Right renal cortex interstitium (tissue), 3 donors: ENCODE results near the gene SLC22A17. TPM values are rescaled to one million over a fixed set of nuclear protein-coding genes. Genes with fewer than 3 reads are reported as not detected.

ENCODE experiments used
- DNase-seq, 3 donors: peaks; one replicate each; pipeline ENCODE4 v3.0.0-alpha.2; 2013; ENCODE audit warnings: low read depth in 3 of 3, low spot score in 2 of 3
- polyA plus RNA-seq, 3 donors: library from polyadenylated mRNA; unstranded; fragments of 120-200 nt; gene quantifications; one replicate each; pipeline ENCODE4 v1.2.1, GENCODE V29; 2013; ENCODE audit not compliant: insufficient read length in 3 of 3

SLC22A17 gene
- polyA plus RNA-seq, 3 donors = 50.0 to 51.5 (median 50.4) TPM

DNA sequence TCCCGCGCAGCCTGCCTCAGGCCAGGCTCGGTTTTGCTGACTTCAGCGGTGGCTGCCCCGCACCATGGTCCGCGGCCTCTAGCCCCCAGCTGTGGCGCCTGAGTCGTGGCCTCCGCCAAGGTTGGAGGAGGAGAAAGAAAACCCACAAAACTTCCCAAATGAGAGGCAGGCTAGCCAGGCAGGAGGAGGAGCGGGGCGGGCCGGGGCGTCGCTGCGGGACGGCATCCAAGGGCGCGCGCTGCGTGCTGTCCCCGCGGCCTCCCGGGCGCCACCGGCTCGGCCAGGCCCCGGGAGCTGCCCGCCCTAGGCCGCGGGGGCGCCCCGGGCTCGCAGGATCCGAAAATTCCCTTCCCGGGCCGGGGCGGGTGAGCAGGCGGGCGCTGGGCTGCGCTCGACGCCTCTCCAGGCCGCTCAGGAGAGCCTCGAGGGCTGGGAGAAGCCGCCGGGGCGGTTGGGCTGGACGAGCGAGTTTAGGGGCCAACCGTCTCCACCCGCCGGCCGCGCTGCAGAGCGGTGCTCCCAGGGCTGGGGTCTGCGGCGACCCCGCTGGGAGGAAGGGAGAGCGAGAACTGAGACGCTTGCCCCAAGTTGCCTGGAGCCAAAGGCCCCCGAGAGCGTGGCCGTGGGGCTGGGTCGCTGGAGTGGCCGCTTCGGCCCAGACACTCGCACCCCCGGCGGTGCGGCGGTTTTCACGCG, 12.5 kb upstream of the SLC22A17 start, which contains the start of gene EFS:
Gene EFS, minus strand, starts transcription at position 137 of the 696 bp plus-strand sequence. CDS start 147 bp downstream, outside the sequence.
- DNase-seq = no peak

- no peak for DNase-seq
Measured at GRCh38 chr14:23364164-23365035, 11.7 kb upstream of the SLC22A17 start.

- no peak for DNase-seq
Measured at GRCh38 chr14:23362200-23362599, 9.5 kb upstream of the SLC22A17 start.

DNA sequence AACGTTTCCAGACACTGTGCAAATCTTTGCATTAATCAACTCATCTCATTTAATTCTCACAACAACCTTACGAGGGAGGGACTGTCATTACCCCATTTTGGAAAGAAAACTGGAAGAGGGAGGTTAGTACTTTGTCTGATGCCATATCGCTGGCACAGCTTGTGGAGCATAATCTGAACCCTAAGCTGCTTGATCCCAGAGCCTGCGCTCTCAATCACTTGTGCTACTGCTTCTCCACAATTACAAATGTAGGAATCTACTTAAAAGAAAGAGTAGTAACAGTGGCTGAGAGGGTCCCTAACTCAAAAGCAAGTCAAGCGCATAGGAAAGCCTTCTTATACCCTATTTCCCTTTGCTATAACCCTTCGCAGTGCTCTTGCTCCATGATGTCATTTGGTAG, 9.1 kb upstream of the SLC22A17 start:
- DNase-seq = no peak

GRCh38 chr14:23361320-23361719, 8.6 kb upstream of the SLC22A17 start:
- DNase-seq = no peak

DNA sequence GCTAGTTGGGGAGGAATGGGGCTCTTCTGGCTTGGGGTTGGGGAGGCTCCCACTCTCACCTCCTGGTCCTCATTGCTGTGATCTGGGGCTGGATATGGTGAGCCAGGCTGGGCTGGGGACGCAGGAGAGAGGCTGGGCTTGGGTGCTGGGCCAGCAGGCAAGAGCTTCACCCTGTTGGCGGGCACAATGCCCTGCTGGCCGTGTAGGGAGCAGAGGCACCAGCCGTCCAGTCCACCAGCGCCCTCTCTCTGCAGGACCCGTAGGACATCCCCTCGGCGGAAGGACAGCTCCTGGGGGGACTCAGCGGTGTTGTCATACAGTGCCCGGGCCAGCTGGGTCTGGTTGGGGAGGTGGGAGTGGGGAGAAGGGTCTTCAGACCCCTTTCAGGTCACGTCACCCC, 7.8 kb upstream of the SLC22A17 start:
- DNase-seq = no peak

DNA sequence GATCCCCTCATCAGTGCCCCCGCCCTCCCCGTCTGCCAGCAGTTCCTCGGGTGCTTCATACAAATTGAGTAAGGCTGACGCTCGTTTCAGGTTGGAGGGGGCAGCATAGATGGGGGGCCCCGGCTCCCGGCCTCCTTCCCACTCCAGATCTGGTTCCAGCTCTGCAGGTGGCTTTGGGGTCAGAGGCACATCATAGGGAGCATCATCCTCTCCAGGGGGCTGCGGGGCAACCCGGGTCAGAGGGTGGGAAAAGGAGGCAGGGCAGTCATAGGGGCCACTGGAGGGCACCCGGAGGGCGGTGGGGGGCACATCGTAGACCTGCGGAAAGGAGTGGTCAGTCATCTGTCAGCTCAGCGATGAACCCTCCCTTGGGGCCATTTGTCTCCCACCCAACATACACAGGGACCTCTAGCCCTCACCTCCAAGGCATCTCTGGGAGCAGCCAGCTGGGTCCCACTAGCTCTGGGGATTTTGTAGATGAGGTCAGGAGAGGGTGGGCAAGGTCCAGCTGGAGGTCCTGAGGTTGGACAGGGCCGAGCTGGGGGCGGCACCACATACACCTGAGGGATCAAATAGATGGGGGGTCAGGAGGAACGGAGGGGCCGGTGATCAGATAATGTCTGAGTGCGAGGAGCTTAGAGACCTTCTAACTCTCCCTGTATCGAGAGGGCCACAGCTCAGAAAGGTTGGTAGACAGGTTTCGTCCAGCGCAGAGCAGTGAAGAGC, 7.2 kb upstream of the SLC22A17 start:
- no peak for DNase-seq

- DNase-seq = no peak
Measured at GRCh38 chr14:23359167-23359626, 6.5 kb upstream of the SLC22A17 start.

- DNase-seq = no peak
Measured at GRCh38 chr14:23358553-23359166, 6.0 kb upstream of the SLC22A17 start.

GRCh38 chr14:23358042-23358441, 5.4 kb upstream of the SLC22A17 start:
- DNase-seq = no peak

GRCh38 chr14:23357261-23357660, 4.6 kb upstream of the SLC22A17 start:
- no peak for DNase-seq

DNA sequence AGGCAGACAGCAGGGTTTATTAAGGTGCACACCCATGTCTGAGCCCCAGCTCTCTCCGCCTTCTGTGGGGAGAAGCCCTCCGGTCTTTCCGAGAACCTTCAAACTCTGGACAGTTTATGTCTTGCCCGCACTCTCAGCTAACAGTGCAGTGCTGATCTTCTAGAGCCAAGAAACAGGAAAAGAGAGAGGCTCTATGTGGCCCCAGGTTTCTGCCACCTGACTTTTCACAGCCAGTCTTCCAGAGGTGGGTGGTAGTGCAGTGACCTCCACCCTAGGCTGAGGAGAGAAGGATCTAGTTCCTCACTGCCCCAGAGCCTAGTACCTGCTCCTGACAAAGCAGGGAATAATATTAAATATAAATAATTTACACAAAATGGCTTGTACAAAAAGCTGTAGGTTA, 4.0 kb upstream of the SLC22A17 start:
- DNase-seq = no peak

GRCh38 chr14:23355871-23356435, 3.3 kb upstream of the SLC22A17 start:
- DNase-seq = no peak

DNA sequence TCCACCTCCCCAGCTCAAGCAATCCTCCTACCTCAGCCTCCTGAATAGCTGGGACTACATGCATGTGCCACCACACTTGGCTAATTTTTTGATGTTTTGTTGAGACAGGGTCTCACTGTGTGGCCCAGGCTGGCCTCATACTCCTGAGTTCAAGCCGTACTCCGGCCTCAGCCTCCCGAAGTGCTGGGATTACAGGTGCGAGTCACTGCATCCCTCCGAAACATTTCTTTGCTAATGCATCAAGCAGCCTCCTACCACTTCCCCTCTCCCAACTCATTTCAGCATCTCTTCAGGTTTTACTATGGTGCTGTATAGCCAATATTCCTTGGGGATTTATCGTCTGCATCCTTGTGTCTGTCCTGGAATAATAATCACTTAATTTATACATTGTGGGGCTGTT, 2.3 kb upstream of the SLC22A17 start:
- DNase-seq = no peak

DNA sequence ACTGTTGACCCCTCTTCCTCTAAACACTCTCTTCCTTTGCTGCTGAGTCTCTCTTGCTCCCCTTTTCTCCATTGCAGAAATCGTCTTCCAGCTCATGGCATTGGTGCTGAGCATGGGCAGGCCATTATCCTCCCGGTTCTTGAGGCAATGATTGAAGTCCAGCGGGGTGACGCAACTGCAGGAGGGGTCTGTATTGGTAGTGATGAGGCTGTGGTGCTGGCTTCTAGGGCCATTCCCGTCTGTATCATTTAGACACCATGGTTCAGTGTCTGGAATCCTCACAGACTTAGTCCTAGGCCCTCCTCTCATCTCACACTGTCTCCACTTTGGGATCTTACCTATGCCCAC, 720 bp upstream of the SLC22A17 start:
- DNase-seq = no peak

- no peak for DNase-seq
Measured at GRCh38 chr14:23351681-23352505, 794 bp downstream of the SLC22A17 start.

GRCh38 chr14:23349156-23349845, 3.4 kb downstream of the SLC22A17 start:
- no peak for DNase-seq

- DNase-seq = no peak
Measured at GRCh38 chr14:23348297-23348655, 4.4 kb downstream of the SLC22A17 start.
